Fibroblast of the aortic adventitia (primary cell): Measurements from ENCODE around the gene HMCN1. TPM values are rescaled to one million over a fixed set of nuclear protein-coding genes. Genes with fewer than 3 reads are reported as not detected.

ENCODE experiments used
- DNase-seq: peaks from one replicate; pipeline ENCODE4 v3.0.0-alpha.2; 2010; ENCODE audit warnings: low read depth
- H3K4me3 ChIP-seq: 2 replicates; pipeline ENCODE4 v1.5.1; 2011; ENCODE audit warnings: low read depth, mild to moderate bottlenecking, control low read depth, low read length, moderate library complexity
- total RNA-seq: library from RNA; depleted of rRNA; stranded (reverse); fragments of >200 nt; gene quantifications from 2 replicates; pipeline ENCODE4 v1.2.3, GENCODE V29; 2012; ENCODE audit warnings: low replicate concordance
- TF ChIP-seq, protein P1 (sequence below): IDR thresholded peaks from 2 replicates; pipeline ENCODE4 v1.5.1; 2011; ENCODE audit warnings: mild to moderate bottlenecking, low read length, control low read depth, inconsistent platforms; ENCODE audit not compliant: insufficient read depth

HMCN1 gene
- total RNA-seq, 1 donor = 106 TPM

DNA sequence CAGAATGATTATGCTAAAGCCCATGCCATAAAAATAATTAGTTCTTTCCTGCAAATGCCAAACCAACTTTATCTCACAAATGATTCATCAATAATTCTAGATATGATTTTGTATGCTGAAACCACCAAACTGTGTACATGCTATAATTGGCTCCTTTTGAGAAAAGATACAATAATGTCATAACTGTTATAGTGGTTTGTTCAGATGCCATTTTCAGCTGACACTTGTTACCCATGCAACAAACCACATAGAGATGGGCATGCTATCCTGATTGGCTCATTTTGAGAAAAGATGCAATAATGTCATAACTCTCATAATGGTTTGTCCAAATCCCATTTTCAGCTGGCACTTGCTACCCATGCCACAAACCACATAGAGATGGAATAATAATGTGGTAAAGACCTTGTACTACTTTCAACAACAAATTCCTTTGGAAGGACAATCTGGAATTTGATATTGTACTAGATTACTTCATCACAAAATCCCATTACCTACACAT lies 357.1 kb downstream of the HMCN1 start:
- no peak for DNase-seq
- TF ChIP-seq, protein P1, sequence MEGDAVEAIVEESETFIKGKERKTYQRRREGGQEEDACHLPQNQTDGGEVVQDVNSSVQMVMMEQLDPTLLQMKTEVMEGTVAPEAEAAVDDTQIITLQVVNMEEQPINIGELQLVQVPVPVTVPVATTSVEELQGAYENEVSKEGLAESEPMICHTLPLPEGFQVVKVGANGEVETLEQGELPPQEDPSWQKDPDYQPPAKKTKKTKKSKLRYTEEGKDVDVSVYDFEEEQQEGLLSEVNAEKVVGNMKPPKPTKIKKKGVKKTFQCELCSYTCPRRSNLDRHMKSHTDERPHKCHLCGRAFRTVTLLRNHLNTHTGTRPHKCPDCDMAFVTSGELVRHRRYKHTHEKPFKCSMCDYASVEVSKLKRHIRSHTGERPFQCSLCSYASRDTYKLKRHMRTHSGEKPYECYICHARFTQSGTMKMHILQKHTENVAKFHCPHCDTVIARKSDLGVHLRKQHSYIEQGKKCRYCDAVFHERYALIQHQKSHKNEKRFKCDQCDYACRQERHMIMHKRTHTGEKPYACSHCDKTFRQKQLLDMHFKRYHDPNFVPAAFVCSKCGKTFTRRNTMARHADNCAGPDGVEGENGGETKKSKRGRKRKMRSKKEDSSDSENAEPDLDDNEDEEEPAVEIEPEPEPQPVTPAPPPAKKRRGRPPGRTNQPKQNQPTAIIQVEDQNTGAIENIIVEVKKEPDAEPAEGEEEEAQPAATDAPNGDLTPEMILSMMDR = no peak

DNA sequence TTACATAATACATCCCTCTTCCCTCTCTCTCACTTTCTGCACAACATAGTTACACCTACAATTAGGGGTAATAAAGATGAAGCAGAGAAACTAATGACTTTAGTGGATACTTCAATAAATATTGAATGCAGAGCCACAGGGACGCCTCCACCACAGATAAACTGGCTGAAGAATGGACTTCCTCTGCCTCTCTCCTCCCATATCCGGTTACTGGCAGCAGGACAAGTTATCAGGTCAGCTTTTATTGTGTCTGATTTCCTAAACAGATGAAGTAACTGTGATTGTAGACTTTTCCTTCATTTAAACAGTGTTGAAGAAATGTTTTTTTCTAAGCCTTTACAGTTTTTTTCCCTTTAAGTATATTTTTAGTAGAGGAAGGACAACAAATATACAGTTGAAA lies 359.2 kb downstream of the HMCN1 start:
- peak; percentile 57 for DNase-seq
- H3K4me3 ChIP-seq = no peak overlapping the region
- TF ChIP-seq, protein P1 = no peak

More for the DNA sequence above, 357.1 kb downstream of the HMCN1 start:
- no peak overlapping the region for H3K4me3 ChIP-seq

DNA sequence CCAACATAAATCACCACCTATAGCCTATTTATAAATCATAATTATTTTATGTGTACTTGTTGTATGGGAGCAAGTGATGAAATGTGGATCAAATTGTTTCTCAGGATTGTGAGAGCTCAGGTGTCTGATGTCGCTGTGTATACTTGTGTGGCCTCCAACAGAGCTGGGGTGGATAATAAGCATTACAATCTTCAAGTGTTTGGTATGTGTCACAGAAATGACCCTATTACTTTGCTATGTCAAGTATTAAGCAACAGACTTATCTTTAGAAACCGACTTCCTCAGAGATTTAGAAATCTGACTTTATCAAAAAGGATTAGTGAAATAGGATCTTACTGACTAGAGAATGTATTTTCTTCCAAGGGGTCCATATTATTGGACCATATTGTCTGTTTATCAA lies 360.0 kb downstream of the HMCN1 start:
- TF ChIP-seq, protein P1 = no peak
- peak; percentile 72 for DNase-seq
- H3K4me3 ChIP-seq = no peak overlapping the region

DNA sequence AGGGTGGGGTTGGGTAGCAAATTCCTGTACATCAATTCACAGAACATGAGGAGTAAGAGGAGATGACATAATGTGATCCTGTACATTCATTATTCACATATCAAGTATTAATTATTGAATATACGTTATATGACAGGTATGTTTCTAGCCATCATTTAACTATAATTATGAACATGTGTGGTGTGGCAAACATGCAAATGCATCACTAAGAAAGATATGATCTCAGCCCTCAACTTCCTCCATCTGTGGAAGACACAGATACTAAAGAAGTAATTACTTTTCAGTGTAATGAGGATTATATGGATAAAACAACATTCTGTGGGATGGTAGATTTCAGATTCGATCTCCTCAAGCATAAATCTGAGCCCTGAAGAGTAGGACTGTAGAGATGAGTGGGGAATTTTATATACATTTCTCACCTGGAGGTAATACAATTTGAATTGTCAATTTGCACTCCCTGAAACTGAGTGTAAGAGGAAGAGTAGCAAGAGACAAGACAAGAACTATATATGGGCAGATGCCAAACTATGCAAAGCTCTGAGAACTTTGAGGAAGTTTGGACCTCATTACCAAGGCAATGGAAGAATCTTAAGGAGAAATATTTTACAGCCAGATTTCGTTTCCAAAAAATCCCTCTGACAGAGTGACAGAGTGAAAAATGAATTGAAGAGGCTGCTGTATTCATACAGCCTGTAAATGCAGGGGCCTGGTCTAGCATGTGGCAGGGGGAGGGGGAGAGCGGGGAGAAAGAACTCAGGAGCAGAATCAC lies 365.3 kb downstream of the HMCN1 start:
- H3K4me3 ChIP-seq = no peak overlapping the region
- TF ChIP-seq, protein P1 = no peak
- DNase-seq = no peak

DNA sequence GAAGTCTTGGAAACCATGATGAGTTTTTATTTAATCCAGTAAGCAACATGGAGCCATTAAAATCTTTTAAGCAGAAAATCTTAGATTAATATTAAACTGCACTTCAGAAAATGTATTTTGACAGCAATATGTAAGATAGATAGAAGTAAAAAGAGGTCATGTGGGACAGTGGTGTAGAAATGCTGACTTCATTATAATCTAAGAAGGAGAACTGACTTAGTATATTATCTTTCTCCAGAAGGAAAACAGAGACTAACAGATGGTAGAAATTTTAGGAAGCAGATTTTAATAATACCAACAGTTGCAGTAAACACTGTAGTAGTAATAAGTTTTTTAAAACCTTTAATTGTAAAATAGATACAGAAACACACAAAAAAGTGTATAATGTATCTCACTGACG lies 367.9 kb downstream of the HMCN1 start:
- H3K4me3 ChIP-seq = no peak overlapping the region
- no peak for DNase-seq
- TF ChIP-seq, protein P1 = no peak

DNA sequence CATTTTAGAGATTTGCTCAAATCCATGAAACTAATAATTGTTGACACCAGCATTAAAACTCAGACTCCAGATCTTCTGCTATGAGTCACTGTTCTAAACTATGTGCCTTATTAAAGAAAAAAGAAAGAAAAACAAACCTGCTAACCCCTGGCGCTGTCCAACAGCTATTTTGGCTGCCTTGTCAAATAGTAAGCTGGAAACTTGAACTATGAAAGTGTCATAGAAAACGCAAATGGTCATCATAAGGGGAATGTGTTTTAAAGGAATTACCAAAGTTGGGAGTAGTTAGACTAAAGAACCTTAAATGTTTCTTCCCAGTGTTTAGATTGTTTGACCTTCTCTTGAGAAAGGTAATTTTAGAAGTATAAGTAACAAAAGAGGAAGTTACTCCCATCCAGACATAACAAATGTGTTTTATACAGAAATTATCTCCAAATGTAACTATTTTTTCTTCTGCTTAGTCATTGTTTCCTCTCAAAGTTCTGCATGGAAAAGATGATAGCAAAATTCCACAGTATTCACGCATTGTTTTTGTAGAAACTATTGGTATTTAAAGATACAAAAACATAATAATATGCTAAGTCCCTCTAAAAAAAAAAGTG lies 368.5 kb downstream of the HMCN1 start:
- H3K4me3 ChIP-seq = no peak overlapping the region
- DNase-seq = peak; percentile 96
- TF ChIP-seq, protein P1 = no peak
